ENCODE data around the gene TMEM106C. TPM values are rescaled to one million over a fixed set of nuclear protein-coding genes. Genes with fewer than 3 reads are reported as not detected.

The TMEM106C gene
- total and polyA plus RNA-seq, 2 donors from 2014 or later, result 51.7 to 126 TPM

GRCh38 chr12:48008349-48008748 is 45.0 kb downstream of the TMEM106C start:
- Histone ChIP-seq H3K27ac (ENCODE audit: low read depth in 2 of 2, low read length in 2 of 2) (no peak overlapping the region), H3K9me3 (ENCODE audit: control insufficient read depth in 2 of 3, insufficient read depth in 1 of 3, low read length in 3 of 3) (no peaks in the 10 kb centered on the region), H3K4me3 (ENCODE audit: low read length in 3 of 3) (no peak overlapping the region), H3K27me3 (ENCODE audit: control insufficient read depth, insufficient read depth, low read length) (peaks cover 11% of the 10 kb centered on the region), H3K36me3 (ENCODE audit: control insufficient read depth in 2 of 3, insufficient read depth in 3 of 3, low read length in 3 of 3) (no peaks in the 10 kb centered on the region), H3K9ac (ENCODE audit: low read length in 3 of 3) (no peak overlapping the region), H3K4me1 (ENCODE audit: control insufficient read depth in 2 of 3, insufficient read depth in 2 of 3, low read depth in 1 of 3, low read length in 3 of 3) (peaks cover 0 to 11% (median 5%) of the 10 kb centered on the region in 3 donors)
- FAIRE-seq (no peak), DNase-seq (peak in 2 of 5 donors; percentile 28 to 45)
- no peak for TF ChIP-seq CTCF (IDR thresholded peaks at IDR 0.05; ENCODE audit: borderline replicate concordance, extremely low read depth, insufficient read depth)
- intact Hi-C loops (cut with DNase I), result no loop called here

- Histone ChIP-seq H3K9ac (ENCODE audit: low read length in 3 of 3) (no peak overlapping the region), H3K27ac (ENCODE audit: low read depth in 2 of 2, low read length in 2 of 2) (no peak overlapping the region), H3K9me3 (ENCODE audit: control insufficient read depth in 2 of 3, insufficient read depth in 1 of 3, low read length in 3 of 3) (no peaks in the 10 kb centered on the region), H3K27me3 (ENCODE audit: control insufficient read depth, insufficient read depth, low read length) (peaks cover 5% of the 10 kb centered on the region), H3K36me3 (ENCODE audit: control insufficient read depth in 2 of 3, insufficient read depth in 3 of 3, low read length in 3 of 3) (no peaks in the 10 kb centered on the region), H3K4me3 (ENCODE audit: low read length in 3 of 3) (no peak overlapping the region), H3K4me1 (ENCODE audit: control insufficient read depth in 2 of 3, insufficient read depth in 2 of 3, low read depth in 1 of 3, low read length in 3 of 3) (peaks cover 0 to 6% (median 0%) of the 10 kb centered on the region in 3 donors)
- FAIRE-seq (no peak), DNase-seq (peak in 1 of 5 donors; percentile 23)
- no peak for TF ChIP-seq CTCF (IDR thresholded peaks at IDR 0.05; ENCODE audit: borderline replicate concordance, extremely low read depth, insufficient read depth)
- intact Hi-C loops (cut with DNase I), result no loop called here
Measured at GRCh38 chr12:48008950-48009349, 45.6 kb downstream of the TMEM106C start.

- Histone ChIP-seq H3K27ac (ENCODE audit: low read depth in 2 of 2, low read length in 2 of 2) (no peak overlapping the region), H3K9me3 (ENCODE audit: control insufficient read depth in 2 of 3, insufficient read depth in 1 of 3, low read length in 3 of 3) (no peaks in the 10 kb centered on the region), H3K4me3 (ENCODE audit: low read length in 3 of 3) (no peak overlapping the region), H3K9ac (ENCODE audit: low read length in 3 of 3) (no peak overlapping the region), H3K4me1 (ENCODE audit: control insufficient read depth in 2 of 3, insufficient read depth in 2 of 3, low read depth in 1 of 3, low read length in 3 of 3) (peaks cover 0 to 3% (median 0%) of the 10 kb centered on the region in 3 donors), H3K36me3 (ENCODE audit: control insufficient read depth in 2 of 3, insufficient read depth in 3 of 3, low read length in 3 of 3) (no peaks in the 10 kb centered on the region), H3K27me3 (ENCODE audit: control insufficient read depth, insufficient read depth, low read length) (peaks cover 5% of the 10 kb centered on the region)
- DNase-seq (no peak), FAIRE-seq (no peak)
- intact Hi-C loops (cut with DNase I), result no loop called here
- TF ChIP-seq CTCF (IDR thresholded peaks at IDR 0.05; ENCODE audit: borderline replicate concordance, extremely low read depth, insufficient read depth), result no peak
Measured at GRCh38 chr12:48009471-48009870, 46.1 kb downstream of the TMEM106C start.

- H3K9me3 ChIP-seq (ENCODE audit: control insufficient read depth in 2 of 3, insufficient read depth in 1 of 3, low read length in 3 of 3), result no peaks in the 10 kb centered on the region
- H3K4me3 ChIP-seq (ENCODE audit: low read length in 3 of 3), result no peak overlapping the region
- no peak for TF ChIP-seq CTCF (IDR thresholded peaks at IDR 0.05; ENCODE audit: borderline replicate concordance, extremely low read depth, insufficient read depth)
- H3K27ac ChIP-seq (ENCODE audit: low read depth in 2 of 2, low read length in 2 of 2), result no peak overlapping the region
- intact Hi-C loops (cut with DNase I), result no loop called here
- peaks cover under 1% of the 10 kb centered on the region for H3K27me3 ChIP-seq (ENCODE audit: control insufficient read depth, insufficient read depth, low read length)
- no peaks in the 10 kb centered on the region for H3K36me3 ChIP-seq (ENCODE audit: control insufficient read depth in 2 of 3, insufficient read depth in 3 of 3, low read length in 3 of 3)
- FAIRE-seq (no peak), DNase-seq (peak in 1 of 5 donors; percentile 30)
- H3K4me1 ChIP-seq (ENCODE audit: control insufficient read depth in 2 of 3, insufficient read depth in 2 of 3, low read depth in 1 of 3, low read length in 3 of 3), result no peaks in the 10 kb centered on the region
- no peak overlapping the region for H3K9ac ChIP-seq (ENCODE audit: low read length in 3 of 3)
Measured at GRCh38 chr12:48010366-48010970, 47.1 kb downstream of the TMEM106C start.
